ENCODE results near the gene SYT3.

The SYT3 gene

GRCh38 chr19:50661023-50661422, 21.3 kb upstream of the SYT3 start:
- DNase-seq, result no peak

- DNase-seq, result no peak
Measured at GRCh38 chr19:50660088-50660366, 20.3 kb upstream of the SYT3 start.

- no peak for DNase-seq
Measured at GRCh38 chr19:50659318-50660087, 19.8 kb upstream of the SYT3 start.

- peak; percentile 22 for DNase-seq
Measured at GRCh38 chr19:50658441-50659317, 19.0 kb upstream of the SYT3 start.

- DNase-seq, result peak; percentile 60
Measured at GRCh38 chr19:50657712-50658440, 18.2 kb upstream of the SYT3 start.

- no peak for DNase-seq
Measured at GRCh38 chr19:50657222-50657669, 17.6 kb upstream of the SYT3 start.

GRCh38 chr19:50654882-50655281, 15.2 kb upstream of the SYT3 start:
- DNase-seq, result no peak

GRCh38 chr19:50652722-50653121, 13.0 kb upstream of the SYT3 start:
- no peak for DNase-seq

GRCh38 chr19:50651174-50651573, 11.5 kb upstream of the SYT3 start:
- DNase-seq, result no peak

GRCh38 chr19:50649433-50650391, 10.0 kb upstream of the SYT3 start, which contains the start of gene C19orf81:
TSS of gene C19orf81 (plus strand) at chr19:50649445. CDS start at chr19:50649445, 0 bp downstream.
- no peak for DNase-seq

GRCh38 chr19:50648659-50649058, 9.0 kb upstream of the SYT3 start:
- DNase-seq, result no peak

GRCh38 chr19:50647879-50648615, 8.4 kb upstream of the SYT3 start:
- DNase-seq, result no peak

GRCh38 chr19:50646074-50646807, 6.6 kb upstream of the SYT3 start:
- DNase-seq, result no peak

- DNase-seq, result no peak
Measured at GRCh38 chr19:50645107-50645506, 5.4 kb upstream of the SYT3 start.

GRCh38 chr19:50644315-50644915, 4.7 kb upstream of the SYT3 start:
- DNase-seq, result no peak

- DNase-seq, result no peak
Measured at GRCh38 chr19:50640368-50640767, 687 bp upstream of the SYT3 start.

- DNase-seq, result no peak
Measured at GRCh38 chr19:50638600-50638999, 1.1 kb downstream of the SYT3 start.

GRCh38 chr19:50636317-50637085, 3.2 kb downstream of the SYT3 start:
- DNase-seq, result no peak

- no peak for DNase-seq
Measured at GRCh38 chr19:50633973-50634372, 5.7 kb downstream of the SYT3 start.

GRCh38 chr19:50633359-50633758, 6.3 kb downstream of the SYT3 start:
- no peak for DNase-seq

Data from CD4-positive, alpha-beta T cell treated with Interleukin-4 for 4 hours (primary cell).